ENCODE results near the gene ACBD4. TPM values are rescaled to one million over a fixed set of nuclear protein-coding genes. Genes with fewer than 3 reads are reported as not detected.

The ACBD4 gene
- total RNA-seq, 1 donor from 2014 or later: 15.9 TPM

DNA sequence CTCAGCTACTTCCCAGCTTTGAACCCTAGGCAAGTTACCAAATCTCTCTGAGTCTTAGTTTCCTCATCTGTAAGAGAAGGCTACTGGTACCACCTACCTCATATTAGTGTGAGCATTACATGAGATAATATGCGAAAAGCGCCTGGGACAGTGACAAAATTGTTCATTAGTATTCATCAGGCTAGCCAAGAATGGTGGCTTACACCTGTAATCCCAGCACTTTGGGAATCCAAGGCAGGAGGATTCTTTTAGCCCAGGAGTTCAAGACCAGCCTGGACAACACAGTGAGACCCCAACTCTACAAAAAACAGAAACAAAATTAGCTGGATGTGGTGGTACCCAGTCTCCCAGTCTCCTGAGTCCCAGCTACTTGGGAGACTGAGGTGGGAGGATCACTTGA is 6.5 kb upstream of the ACBD4 start:
- Mint-ChIP-seq H3K4me3 (ENCODE audit: low read depth) (no peak overlapping the region), H3K27ac (no peak overlapping the region), H3K27me3 (ENCODE audit: low read depth) (peaks cover 8% of the 10 kb centered on the region), H3K9me3 (no peaks in the 10 kb centered on the region), H3K4me1 (ENCODE audit: low read depth) (peaks cover 8% of the 10 kb centered on the region), H3K36me3 (ENCODE audit: low read depth) (no peaks in the 10 kb centered on the region)
- DNase-seq (ENCODE audit: low spot score): no peak
- intact Hi-C loops (cut with micrococcal nuclease): no loop called here

- no peak overlapping the region for H3K4me3 Mint-ChIP-seq (ENCODE audit: low read depth)
- intact Hi-C loops (cut with micrococcal nuclease): no loop called here
- H3K27ac Mint-ChIP-seq: no peak overlapping the region
- H3K9me3 Mint-ChIP-seq: no peaks in the 10 kb centered on the region
- no peak for DNase-seq (ENCODE audit: low spot score)
- H3K27me3 Mint-ChIP-seq (ENCODE audit: low read depth): peaks cover 8% of the 10 kb centered on the region
- H3K36me3 Mint-ChIP-seq (ENCODE audit: low read depth): no peaks in the 10 kb centered on the region
- H3K4me1 Mint-ChIP-seq (ENCODE audit: low read depth): peaks cover 5% of the 10 kb centered on the region
Observed at GRCh38 chr17:45129426-45129939, 6.0 kb upstream of the ACBD4 start.

DNA sequence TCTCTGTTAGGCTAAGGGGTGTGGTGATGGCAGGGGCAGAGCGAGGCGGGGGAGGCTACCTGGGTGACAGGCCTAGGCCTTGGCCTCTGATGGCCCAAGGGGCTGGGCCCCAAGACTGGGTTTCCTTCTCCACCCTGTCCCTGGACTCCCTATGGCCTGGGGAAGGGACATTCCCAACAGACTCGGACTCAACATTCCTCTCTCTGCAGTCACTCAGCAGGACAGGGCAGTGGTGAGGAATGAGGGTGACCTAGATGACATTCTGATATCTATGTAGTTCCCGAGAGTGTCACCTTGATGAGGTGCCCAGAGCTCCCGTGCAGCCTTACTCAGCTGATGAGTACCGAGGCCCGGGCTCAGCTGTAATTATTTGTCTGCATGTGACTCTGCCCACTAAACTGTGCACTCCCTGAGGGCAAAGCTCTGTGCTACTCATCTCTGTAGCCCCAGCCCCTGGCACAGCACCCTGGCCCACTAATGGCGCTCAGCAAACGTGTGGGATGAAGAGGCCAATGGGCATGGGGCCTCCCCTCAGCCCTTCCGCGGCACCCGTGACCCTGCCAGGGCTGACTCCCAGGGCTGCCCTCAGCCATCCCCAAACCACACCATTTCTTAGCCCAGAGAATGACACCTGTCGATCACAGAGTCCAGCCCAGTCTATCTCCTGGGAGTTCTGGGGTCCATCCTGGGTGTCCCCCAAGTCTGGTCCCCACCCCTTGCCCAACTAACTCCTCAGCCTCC is 5.4 kb upstream of the ACBD4 start:
- Mint-ChIP-seq H3K36me3 (ENCODE audit: low read depth) (no peaks in the 10 kb centered on the region), H3K27ac (no peak overlapping the region), H3K27me3 (ENCODE audit: low read depth) (peaks cover 8% of the 10 kb centered on the region), H3K4me1 (ENCODE audit: low read depth) (peaks cover 5% of the 10 kb centered on the region), H3K9me3 (no peaks in the 10 kb centered on the region), H3K4me3 (ENCODE audit: low read depth) (no peak overlapping the region)
- intact Hi-C loops (cut with micrococcal nuclease): loop anchor here (5.0 kb wide), 2 partner anchors 233 to 353 kb away; partner anchors contain the start of gene EFTUD2
- no peak for DNase-seq (ENCODE audit: low spot score)

DNA sequence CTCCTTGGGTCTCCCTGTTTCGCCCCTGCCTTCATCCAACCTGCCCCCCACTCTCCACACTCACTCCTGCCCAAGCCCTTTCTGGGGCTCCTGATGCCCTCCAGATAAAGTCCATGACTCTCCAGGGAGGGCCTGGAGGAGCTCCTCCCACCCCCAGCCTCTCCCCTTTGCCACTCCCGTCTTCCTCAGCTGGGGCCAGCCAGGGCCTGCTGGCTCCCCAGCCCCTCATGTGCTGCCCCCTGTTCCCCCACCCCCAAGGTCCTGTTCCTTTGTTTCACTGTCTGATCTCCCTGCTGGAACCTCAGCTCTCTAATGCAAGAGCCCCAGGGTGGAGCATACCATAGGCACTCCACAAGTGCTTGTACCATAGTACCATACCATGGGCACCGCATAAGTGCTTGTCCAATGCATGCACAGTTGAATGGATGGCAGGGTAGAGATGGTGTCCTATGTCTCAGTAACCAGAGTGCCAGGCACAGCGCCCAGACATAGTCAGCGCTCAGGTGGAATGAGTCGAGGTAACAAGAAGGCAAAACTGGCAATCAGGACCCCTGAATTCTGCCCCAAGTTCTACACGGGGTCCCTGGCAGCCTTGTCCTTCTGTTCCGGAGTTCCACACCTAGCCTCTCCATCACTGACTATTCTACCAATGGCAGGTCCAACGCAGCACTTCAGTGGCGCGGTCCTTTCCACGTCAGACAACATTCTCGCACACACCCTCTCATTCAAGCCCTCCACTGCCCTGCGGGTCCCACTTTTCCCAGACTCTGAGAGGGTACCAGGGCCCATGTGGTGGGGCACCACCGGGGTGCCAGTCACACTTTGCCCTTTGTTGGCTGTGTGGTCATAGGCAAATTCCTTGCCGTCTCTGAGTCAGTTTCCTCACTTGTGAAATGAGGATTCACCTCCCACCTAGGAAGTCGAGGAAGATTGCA is 4.5 kb upstream of the ACBD4 start:
- intact Hi-C loops (cut with micrococcal nuclease): loop anchor here (5.0 kb wide), 2 partner anchors 234 to 354 kb away; partner anchors contain the start of gene EFTUD2
- H3K9me3 Mint-ChIP-seq: no peaks in the 10 kb centered on the region
- no peak for DNase-seq (ENCODE audit: low spot score)

GRCh38 chr17:45131616-45132319 is 3.7 kb upstream of the ACBD4 start:
- peak; percentile 40 for DNase-seq (ENCODE audit: low spot score)
- no peak overlapping the region for H3K27ac Mint-ChIP-seq
- intact Hi-C loops (cut with micrococcal nuclease): loop anchor here (5.0 kb wide), 2 partner anchors 234 to 354 kb away; partner anchors contain the start of gene EFTUD2
- peaks cover 8% of the 10 kb centered on the region for H3K27me3 Mint-ChIP-seq (ENCODE audit: low read depth)
- H3K9me3 Mint-ChIP-seq: no peaks in the 10 kb centered on the region
- H3K36me3 Mint-ChIP-seq (ENCODE audit: low read depth): no peaks in the 10 kb centered on the region
- peak overlapping the region; percentile 64 for H3K4me3 Mint-ChIP-seq (ENCODE audit: low read depth)
- H3K4me1 Mint-ChIP-seq (ENCODE audit: low read depth): peaks cover 13% of the 10 kb centered on the region

More for the DNA sequence above, 4.5 kb upstream of the ACBD4 start:
- Mint-ChIP-seq H3K4me1 (ENCODE audit: low read depth) (peaks cover 7% of the 10 kb centered on the region), H3K27me3 (ENCODE audit: low read depth) (peaks cover 8% of the 10 kb centered on the region), H3K36me3 (ENCODE audit: low read depth) (no peaks in the 10 kb centered on the region), H3K27ac (no peak overlapping the region), H3K4me3 (ENCODE audit: low read depth) (peak overlapping the region; percentile 15)

DNA sequence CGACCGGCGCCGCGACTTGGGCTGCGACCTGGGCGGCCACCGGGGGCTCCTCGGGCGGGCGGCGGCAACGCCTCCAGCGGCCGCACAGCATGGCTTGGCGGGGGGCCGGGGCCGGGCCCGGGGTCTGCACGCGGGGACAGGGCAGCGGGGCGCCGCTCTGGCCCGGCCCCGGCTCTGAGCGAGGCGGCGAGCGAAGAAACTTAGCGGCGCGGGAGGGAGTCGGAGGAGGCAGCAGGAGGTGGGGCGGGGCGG is 3.2 kb upstream of the ACBD4 start, which contains the start of gene PLCD3:
PLCD3 (minus strand) TSS at position 196 of the 252 bp plus-strand sequence; CDS start at position 91, 105 bp downstream.
- H3K27ac Mint-ChIP-seq: peak within 1 kb of the TSS; percentile 78
- peaks cover 13% of the 10 kb centered on the region for H3K4me1 Mint-ChIP-seq (ENCODE audit: low read depth)
- peaks cover 8% of the 10 kb centered on the region for H3K27me3 Mint-ChIP-seq (ENCODE audit: low read depth)
- no peaks in the 10 kb centered on the region for H3K9me3 Mint-ChIP-seq
- DNase-seq (ENCODE audit: low spot score): no peak
- peak within 1 kb of the TSS; percentile 87 for H3K4me3 Mint-ChIP-seq (ENCODE audit: low read depth)
- H3K36me3 Mint-ChIP-seq (ENCODE audit: low read depth): no peaks in the 10 kb centered on the region
- intact Hi-C loops (cut with micrococcal nuclease): loop anchor here (5.0 kb wide), 2 partner anchors 235 to 355 kb away; partner anchors contain the start of gene EFTUD2

- Mint-ChIP-seq H3K4me3 (ENCODE audit: low read depth) (peak overlapping the region; percentile 87), H3K27me3 (ENCODE audit: low read depth) (peaks cover 8% of the 10 kb centered on the region), H3K27ac (peak overlapping the region; percentile 78), H3K36me3 (ENCODE audit: low read depth) (no peaks in the 10 kb centered on the region), H3K9me3 (no peaks in the 10 kb centered on the region), H3K4me1 (ENCODE audit: low read depth) (peaks cover 13% of the 10 kb centered on the region)
- DNase-seq (ENCODE audit: low spot score): peak; percentile 61
- intact Hi-C loops (cut with micrococcal nuclease): loop anchor here (5.0 kb wide), 2 partner anchors 236 to 356 kb away; partner anchors contain the start of gene EFTUD2
Observed at GRCh38 chr17:45132572-45133463, 2.7 kb upstream of the ACBD4 start.

- Mint-ChIP-seq H3K27me3 (ENCODE audit: low read depth) (no peaks in the 10 kb centered on the region), H3K4me3 (ENCODE audit: low read depth) (peak overlapping the region; percentile 85), H3K4me1 (ENCODE audit: low read depth) (peaks cover 16% of the 10 kb centered on the region), H3K27ac (peak overlapping the region; percentile 58), H3K36me3 (ENCODE audit: low read depth) (peaks cover 7% of the 10 kb centered on the region), H3K9me3 (no peaks in the 10 kb centered on the region)
- no peak for DNase-seq (ENCODE audit: low spot score)
- intact Hi-C loops (cut with micrococcal nuclease): loop anchor here (1.0 kb wide), 3 partner anchors 12 to 112 kb away; partner anchors contain the start of gene HEXIM1
Observed at GRCh38 chr17:45135978-45136791, 698 bp downstream of the ACBD4 start.

GRCh38 chr17:45136846-45137560 is 1.5 kb downstream of the ACBD4 start:
- Mint-ChIP-seq H3K27ac (no peak overlapping the region), H3K4me1 (ENCODE audit: low read depth) (peaks cover 19% of the 10 kb centered on the region), H3K27me3 (ENCODE audit: low read depth) (no peaks in the 10 kb centered on the region), H3K4me3 (ENCODE audit: low read depth) (peak overlapping the region; percentile 85), H3K36me3 (ENCODE audit: low read depth) (peaks cover 7% of the 10 kb centered on the region), H3K9me3 (no peaks in the 10 kb centered on the region)
- no peak for DNase-seq (ENCODE audit: low spot score)
- intact Hi-C loops (cut with micrococcal nuclease): no loop called here

GRCh38 chr17:45137561-45138305 is 2.2 kb downstream of the ACBD4 start:
- H3K27ac Mint-ChIP-seq: no peak overlapping the region
- no peak for DNase-seq (ENCODE audit: low spot score)
- H3K27me3 Mint-ChIP-seq (ENCODE audit: low read depth): no peaks in the 10 kb centered on the region
- H3K4me3 Mint-ChIP-seq (ENCODE audit: low read depth): no peak overlapping the region
- H3K9me3 Mint-ChIP-seq: no peaks in the 10 kb centered on the region
- peaks cover 7% of the 10 kb centered on the region for H3K36me3 Mint-ChIP-seq (ENCODE audit: low read depth)
- peaks cover 19% of the 10 kb centered on the region for H3K4me1 Mint-ChIP-seq (ENCODE audit: low read depth)
- intact Hi-C loops (cut with micrococcal nuclease): no loop called here
